Measurements from ENCODE around the gene MC1R.

DNA sequence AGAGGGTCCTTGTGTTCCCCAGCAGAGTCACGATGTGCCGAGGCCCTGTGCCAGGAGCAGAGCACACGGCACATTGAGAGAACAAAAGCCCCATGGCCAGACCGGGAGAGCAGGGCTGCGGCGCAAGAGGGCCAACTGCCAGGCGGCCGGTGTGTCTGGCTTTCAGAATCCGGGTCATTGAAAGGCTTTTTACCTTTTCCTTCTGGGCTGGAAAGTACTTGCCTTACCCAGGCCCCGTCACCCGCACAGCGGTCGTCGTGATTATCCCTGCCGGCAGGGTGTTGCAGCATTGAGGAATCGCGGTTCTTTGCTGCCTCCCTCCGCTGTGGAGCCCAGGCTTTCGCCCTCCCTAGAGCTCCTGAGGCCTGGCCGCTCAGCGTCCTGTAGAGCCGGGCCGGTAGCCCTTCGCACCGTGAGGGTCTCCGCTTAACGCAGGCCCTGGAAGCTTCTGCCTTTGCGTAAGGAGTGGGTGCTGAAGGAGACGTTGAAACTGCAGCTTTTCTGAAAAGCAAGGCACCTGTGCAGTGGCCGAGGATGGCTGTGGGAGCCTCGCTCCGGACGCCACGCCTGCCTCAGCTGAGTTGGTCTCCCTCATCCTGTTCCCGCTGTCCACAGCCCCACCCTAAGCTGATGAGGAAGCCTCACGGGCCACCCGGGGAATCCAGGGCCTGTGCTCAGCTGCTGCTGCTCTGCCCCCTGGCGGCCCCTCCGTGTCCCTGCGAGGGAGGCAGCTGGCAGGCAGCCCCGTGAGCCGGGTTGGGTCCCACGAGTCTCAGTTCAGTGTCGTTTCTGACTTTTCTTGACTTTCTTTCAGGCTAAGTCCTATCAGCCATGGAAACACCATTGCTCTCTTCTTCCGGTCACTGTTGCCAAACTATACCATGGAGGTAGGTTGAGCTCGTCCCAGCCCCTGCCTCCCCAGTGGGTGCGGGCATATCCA lies 8.6 kb upstream of the MC1R start:
- TF ChIP-seq, protein P1, sequence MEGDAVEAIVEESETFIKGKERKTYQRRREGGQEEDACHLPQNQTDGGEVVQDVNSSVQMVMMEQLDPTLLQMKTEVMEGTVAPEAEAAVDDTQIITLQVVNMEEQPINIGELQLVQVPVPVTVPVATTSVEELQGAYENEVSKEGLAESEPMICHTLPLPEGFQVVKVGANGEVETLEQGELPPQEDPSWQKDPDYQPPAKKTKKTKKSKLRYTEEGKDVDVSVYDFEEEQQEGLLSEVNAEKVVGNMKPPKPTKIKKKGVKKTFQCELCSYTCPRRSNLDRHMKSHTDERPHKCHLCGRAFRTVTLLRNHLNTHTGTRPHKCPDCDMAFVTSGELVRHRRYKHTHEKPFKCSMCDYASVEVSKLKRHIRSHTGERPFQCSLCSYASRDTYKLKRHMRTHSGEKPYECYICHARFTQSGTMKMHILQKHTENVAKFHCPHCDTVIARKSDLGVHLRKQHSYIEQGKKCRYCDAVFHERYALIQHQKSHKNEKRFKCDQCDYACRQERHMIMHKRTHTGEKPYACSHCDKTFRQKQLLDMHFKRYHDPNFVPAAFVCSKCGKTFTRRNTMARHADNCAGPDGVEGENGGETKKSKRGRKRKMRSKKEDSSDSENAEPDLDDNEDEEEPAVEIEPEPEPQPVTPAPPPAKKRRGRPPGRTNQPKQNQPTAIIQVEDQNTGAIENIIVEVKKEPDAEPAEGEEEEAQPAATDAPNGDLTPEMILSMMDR (IDR thresholded peaks at IDR 0.05): peak; percentile 95
- TF ChIP-seq ZFX (IDR thresholded peaks at IDR 0.05; ENCODE audit: borderline replicate concordance): no peak
